ENCODE results near the gene HSF2. TPM values are rescaled to one million over a fixed set of nuclear protein-coding genes. Genes with fewer than 3 reads are reported as not detected.
A peak's percentile ranks its signal among the peaks of the same experiment; 100 is the strongest.

The HSF2 gene
- total RNA-seq, result 10 to 100 TPM; 10.7 to 27.1 (median 17.6) TPM

- peak; percentile 96 to 99 for DNase-seq (ENCODE audit: low spot score in 2 of 2)
- intact Hi-C loops (cut with DNase I; ENCODE audit: low total_unique reads), result no loop called here
- WGBS, 2 donors, result 0% methylated on average over 31 to 48 of the region's 82 CpGs
- H3K4me3 ChIP-seq (ENCODE audit: low read depth, poor library complexity, severe bottlenecking), result peak within 1 kb of the TSS; percentile 91
- no peak for TF ChIP-seq POLR2A (IDR thresholded peaks at IDR 0.05)
- TF ChIP-seq CTCF (IDR thresholded peaks at IDR 0.05), result no peak
Measured at GRCh38 chr6:122399348-122400120, at the start of gene HSF2. Gene HSF2, plus strand, starts transcription at chr6:122399652. Its CDS starts 86 bp downstream, at chr6:122399738.

GRCh38 chr6:122352981-122353664 is 46.3 kb upstream of the HSF2 start:
- H3K4me3 ChIP-seq (ENCODE audit: low read depth, poor library complexity, severe bottlenecking), result no peak overlapping the region
- no peak for DNase-seq (ENCODE audit: low spot score in 2 of 2)
- TF ChIP-seq POLR2A (IDR thresholded peaks at IDR 0.05) (no peak), CTCF (IDR thresholded peaks at IDR 0.05) (no peak)
- intact Hi-C loops (cut with DNase I; ENCODE audit: low total_unique reads), result no loop called here

GRCh38 chr6:122360809-122361208 is 38.6 kb upstream of the HSF2 start:
- intact Hi-C loops (cut with DNase I; ENCODE audit: low total_unique reads), result no loop called here
- no peak overlapping the region for H3K4me3 ChIP-seq (ENCODE audit: low read depth, poor library complexity, severe bottlenecking)
- no peak for DNase-seq (ENCODE audit: low spot score in 2 of 2)
- TF ChIP-seq POLR2A (IDR thresholded peaks at IDR 0.05) (no peak), CTCF (IDR thresholded peaks at IDR 0.05) (no peak)
- 77 to 79% methylated on average over 11 of the region's 11 CpGs for WGBS, 2 donors

- TF ChIP-seq CTCF (IDR thresholded peaks at IDR 0.05) (no peak), POLR2A (IDR thresholded peaks at IDR 0.05) (no peak)
- no peak overlapping the region for H3K4me3 ChIP-seq (ENCODE audit: low read depth, poor library complexity, severe bottlenecking)
- no peak for DNase-seq (ENCODE audit: low spot score in 2 of 2)
- intact Hi-C loops (cut with DNase I; ENCODE audit: low total_unique reads), result no loop called here
- WGBS, 2 donors, result 85 to 86% methylated on average over 15 of the region's 15 CpGs
Measured at GRCh38 chr6:122361314-122361979, 38.0 kb upstream of the HSF2 start.

- WGBS, 2 donors, result 79 to 88% methylated on average over 5 to 6 of the region's 6 CpGs
- no peak overlapping the region for H3K4me3 ChIP-seq (ENCODE audit: low read depth, poor library complexity, severe bottlenecking)
- TF ChIP-seq CTCF (IDR thresholded peaks at IDR 0.05), result no peak
- TF ChIP-seq POLR2A (IDR thresholded peaks at IDR 0.05), result no peak
- intact Hi-C loops (cut with DNase I; ENCODE audit: low total_unique reads), result no loop called here
- no peak for DNase-seq (ENCODE audit: low spot score in 2 of 2)
Measured at GRCh38 chr6:122363769-122364483, 35.5 kb upstream of the HSF2 start.
